GM12878 (cell line): ENCODE data around the gene DCDC2. TPM values are rescaled to one million over a fixed set of nuclear protein-coding genes. Genes with fewer than 3 reads are reported as not detected.

Experiments
- ATAC-seq: fragments of 200-7000 bp; cut with Tn5 transposase; 3 replicates; pipeline ENCODE4 v1.9.1; 2020; ENCODE audit warnings: mild to moderate bottlenecking, moderate library complexity
- BruUV-seq: library from RNA; stranded (reverse); fragments of 400-500 nt; replicated peaks from 2 replicates; lab custom pipeline; 2021; lab: Mats Ljungman, UMichigan
- CTCF ChIA-PET: fragments of 300-600 bp; sonication (Branson Sonifier 250); formaldehyde crosslinking; extraction: SDS; loops from one replicate; lab custom pipeline; 2021; ENCODE audit warnings: inconsistent platforms; lab: Yijun Ruan, JAX
- POLR2A ChIA-PET: fragments of 350-600 bp; formaldehyde crosslinking; extraction: SDS; loops from one replicate; lab custom pipeline; 2021; ENCODE audit warnings: inconsistent platforms; lab: Charles Lee
- RAD21 ChIA-PET: fragments of 300-600 bp; sonication (Branson Sonifier 250); formaldehyde crosslinking; loops from one replicate; lab custom pipeline; 2023; ENCODE audit warnings: antibody characterized with exemption; ENCODE audit not compliant: unreplicated experiment; lab: Charles Lee
- SMC1A ChIA-PET: fragments of 300-600 bp; sonication (Branson Sonifier 250); formaldehyde crosslinking; loops from one replicate; lab custom pipeline; 2023; ENCODE audit not compliant: unreplicated experiment, uncharacterized antibody; lab: Charles Lee
- DNase-seq: peaks from one replicate; pipeline ENCODE4 v3.0.0-alpha.2; 2011; ENCODE audit warnings: low read depth, low spot score
- FAIRE-seq: peaks from 3 replicates; lab custom pipeline; 2011; peaks lifted over from hg19 to GRCh38; lab: Jason Lieb, UNC
- H2AFZ ChIP-seq: 2 replicates; pipeline ENCODE4 v1.6.0; 2011; ENCODE audit warnings: low read depth, low read length, control low read depth; ENCODE audit not compliant: control insufficient read depth
- H3K27ac ChIP-seq: 2 replicates; pipeline ENCODE4 v1.5.1; 2011; ENCODE audit warnings: control low read depth; ENCODE audit not compliant: control insufficient read depth, insufficient read depth
- H3K27me3 ChIP-seq, 2 experiments: replicated peaks in 1 of 2; 2 replicates each; pipeline versions ENCODE4 v1.6.0 to v1.6.1; 2011; ENCODE audit warnings: low read length in 1 of 2; ENCODE audit not compliant: control insufficient read depth in 2 of 2, insufficient read depth in 2 of 2
- H3K36me3 ChIP-seq, 2 experiments: 2 replicates each; pipeline ENCODE4 v1.5.1; 2011; ENCODE audit warnings: low read length in 1 of 2; ENCODE audit not compliant: control insufficient read depth in 2 of 2, insufficient read depth in 2 of 2
- H3K4me1 ChIP-seq: 2 replicates; pipeline ENCODE4 v1.6.1; 2011; ENCODE audit warnings: mild to moderate bottlenecking, low read length, moderate library complexity, mixed read lengths; ENCODE audit not compliant: control insufficient read depth, insufficient read depth
- H3K4me2 ChIP-seq: 2 replicates; pipeline ENCODE4 v1.6.0; 2011; ENCODE audit warnings: control low read depth; ENCODE audit not compliant: control insufficient read depth, insufficient read depth
- H3K4me3 ChIP-seq: fragments of 200-600 bp; sonication (generic); 2 replicates; pipeline ENCODE4 v1.5.1; 2016
- H3K79me2 ChIP-seq: 2 replicates; pipeline ENCODE4 v1.6.0; 2011; ENCODE audit warnings: low read length; ENCODE audit not compliant: control insufficient read depth, insufficient read depth
- H3K9ac ChIP-seq: 2 replicates; pipeline ENCODE4 v1.8.0; 2011; ENCODE audit warnings: low read length, control low read depth, mixed read lengths; ENCODE audit not compliant: control insufficient read depth, insufficient read depth
- H3K9me3 ChIP-seq: replicated peaks from 3 replicates; pipeline ENCODE4 v1.5.1; 2011; ENCODE audit warnings: mild to moderate bottlenecking, low read length; ENCODE audit not compliant: control insufficient read depth, insufficient read depth
- H4K20me1 ChIP-seq: 2 replicates; pipeline ENCODE4 v1.6.0; 2011; ENCODE audit not compliant: control insufficient read depth, insufficient read depth
- ASH2L ChIP-seq: fragments of 300-600, 200-600 bp; sonication (generic); IDR thresholded peaks from 2 replicates; pipeline ENCODE4 v1.6.1; 2017; ENCODE audit warnings: low read depth, mild to moderate bottlenecking, borderline replicate concordance
- DPF2 ChIP-seq: fragments of 450-650 bp; IDR thresholded peaks from 2 replicates; pipeline ENCODE4 v1.6.1; 2017; ENCODE audit warnings: mild to moderate bottlenecking
- EED ChIP-seq: sonication (generic); IDR thresholded peaks from 2 replicates; pipeline ENCODE4 v1.6.1; 2016; ENCODE audit warnings: antibody characterized with exemption, low read depth
- HCFC1 ChIP-seq: fragments of 150-350 bp; IDR thresholded peaks from 2 replicates; pipeline ENCODE4 v1.6.1; 2014; ENCODE audit warnings: low read length
- IKZF1 ChIP-seq: fragments of 450-650 bp; conservative IDR thresholded peaks from 2 replicates; pipeline ENCODE4 v1.6.1; 2017; ENCODE audit warnings: antibody characterized with exemption, mild to moderate bottlenecking
- NFYA ChIP-seq: IDR thresholded peaks from 2 replicates; pipeline ENCODE4 v1.6.1; 2011; ENCODE audit warnings: low read depth, mild to moderate bottlenecking, low read length, improper control_type of control experiment, borderline replicate concordance
- POLR2AphosphoS2 ChIP-seq: IDR thresholded peaks from 2 replicates; pipeline ENCODE4 v1.6.1; 2011; ENCODE audit warnings: low read depth, mild to moderate bottlenecking, low read length, improper control_type of control experiment, moderate library complexity
- POLR2AphosphoS5 ChIP-seq: IDR thresholded peaks from 2 replicates; pipeline ENCODE4 v1.6.1; 2011; ENCODE audit warnings: mild to moderate bottlenecking, low read length, inconsistent platforms
- RAD21 ChIP-seq: IDR thresholded peaks from 2 replicates; pipeline ENCODE4 v1.6.1; 2011; ENCODE audit warnings: mild to moderate bottlenecking, low read depth, low read length, moderate library complexity; ENCODE audit not compliant: insufficient read depth
- SREBF2 ChIP-seq: IDR thresholded peaks from 2 replicates; pipeline ENCODE4 v1.6.1; 2012; ENCODE audit warnings: mild to moderate bottlenecking, low read length
- ZZZ3 ChIP-seq: IDR thresholded peaks from 2 replicates; pipeline ENCODE4 v1.6.1; 2011; ENCODE audit warnings: low read depth; ENCODE audit not compliant: control insufficient read depth, insufficient read length
- WGBS: methylation state at CpG from one replicate; pipeline ENCODE4 v1.1.6; 2016; ENCODE audit warnings: low lambda C conversion rate; ENCODE audit not compliant: insufficient replicate concordance, insufficient coverage; ENCODE audit errors: missing lambda C conversion rate; 5-methylcytosine and 5-hydroxymethylcytosine counted together
- in situ Hi-C: fragments of 300-500 bp; cut with MboI; formaldehyde crosslinking; loops from 9 replicates; pipeline ENCODE4 v1.14.3; 2018; ENCODE audit warnings: mixed read lengths
- intact Hi-C: fragments of 100-400 bp; cut with micrococcal nuclease; formaldehyde crosslinking; loops from one replicate; pipeline ENCODE4 v1.14.2; 2022; ENCODE audit not compliant: unreplicated experiment
- polyA plus RNA-seq, 11 experiments: library from polyadenylated mRNA; depleted of rRNA in 4 of 11; unstranded in 6 of 11; stranded (reverse) in 5 of 11; fragments of >200 nt; fragmentation: Nextera tagmentation in 4 of 11; fragmentation: Illumina TruSeq in 1 of 11; extraction: Ambion mirVana in 4 of 11; extraction: Trizol in 1 of 11; gene quantifications; 1 replicate in 1 of 11; 2 replicates in 10 of 11; pipeline versions ENCODE4 v1.2.1 to v1.2.3, GENCODE V29; 2011 to 2016; ENCODE audit warnings: inconsistent platforms in 2 of 11, missing spikeins in 2 of 11, low read depth in 1 of 11
- total RNA-seq, 4 experiments: library from RNA; depleted of rRNA in 3 of 4; stranded (reverse); fragments of >200 nt in 3 of 4; fragmentation: Illumina TruSeq in 1 of 4; extraction: Trizol in 1 of 4; gene quantifications; 2 replicates each; pipeline versions ENCODE4 v1.2.1 to v1.2.3, GENCODE V29; 2013 to 2021
- TF ChIP-seq, protein P1 (sequence below): fragments of 450-650 bp; IDR thresholded peaks from 2 replicates; pipeline ENCODE4 v1.6.1; 2017; ENCODE audit warnings: mild to moderate bottlenecking
- TF ChIP-seq, protein P2 (sequence below): IDR thresholded peaks from 2 replicates; pipeline ENCODE4 v1.6.1; 2011; ENCODE audit warnings: low read depth, mild to moderate bottlenecking, low read length, moderate library complexity, borderline replicate concordance; ENCODE audit errors: extremely low read depth
- TF ChIP-seq, protein P3 (sequence below): IDR thresholded peaks from 2 replicates; pipeline ENCODE4 v1.6.1; 2012; ENCODE audit warnings: low read depth, low read length, improper control_type of control experiment
- TF ChIP-seq, protein P4 (sequence below): IDR thresholded peaks from 2 replicates; pipeline ENCODE4 v1.6.1; 2012; ENCODE audit warnings: mild to moderate bottlenecking, low read depth, low read length

Gene DCDC2
- total and polyA plus RNA-seq, 10 of the 15 experiments (the other 5 are each of a cell fraction or from before 2014, with no cell fraction given): under 0.01 to 0.03 TPM; not detected in 8

DNA sequence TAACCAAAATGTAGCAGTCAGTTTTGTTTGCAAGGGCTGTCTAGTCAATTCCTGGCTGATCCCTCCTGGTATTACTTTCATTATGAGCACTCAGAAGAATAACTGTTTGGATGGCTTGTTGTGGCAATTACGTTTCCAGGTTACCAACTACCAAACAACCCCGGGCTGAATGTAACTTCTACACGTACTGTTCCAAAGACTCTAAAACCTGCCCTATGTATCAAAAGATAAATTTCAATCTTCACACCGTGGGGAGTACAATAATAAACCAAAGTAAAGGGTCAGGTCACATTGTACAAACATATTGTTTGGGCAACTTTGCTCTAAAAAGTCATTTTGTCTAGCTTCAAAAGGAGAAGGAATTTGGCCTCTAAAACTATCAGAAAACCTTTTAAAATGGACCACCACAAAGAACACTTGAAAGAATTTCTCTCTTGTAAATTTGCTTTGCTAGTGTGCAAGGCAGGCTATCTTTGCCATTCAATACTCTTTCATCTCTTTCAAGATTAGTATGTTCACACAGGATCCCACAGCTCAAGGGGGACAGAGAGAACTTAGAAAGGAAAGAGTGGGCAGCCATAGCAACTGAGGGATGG lies 27.6 kb downstream of the DCDC2 start (continued):
- no peak for TF ChIP-seq SREBF2
- no peak for TF ChIP-seq IKZF1
- TF ChIP-seq HCFC1: no peak

DNA sequence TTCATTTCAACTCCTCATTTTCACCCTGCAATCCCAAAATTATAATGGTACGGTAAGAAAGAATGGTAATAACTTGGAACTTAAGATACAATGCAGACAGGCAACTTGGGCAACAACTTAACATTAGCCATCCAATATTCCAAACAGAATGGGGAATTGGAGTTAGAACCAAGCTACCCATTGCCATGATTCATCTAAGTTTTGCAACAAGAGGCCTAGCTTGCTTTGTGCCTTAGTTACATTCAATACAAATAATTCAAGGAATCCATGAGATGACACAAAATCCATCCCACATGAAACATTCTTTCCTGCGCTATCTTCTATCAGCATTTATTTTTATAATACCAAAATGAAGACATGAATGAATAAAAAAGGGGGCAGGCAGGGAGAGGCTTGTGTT lies 28.4 kb downstream of the DCDC2 start:
- ChIA-PET POLR2A (no interaction called here), RAD21 (no interaction called here), CTCF (interaction anchor here (0.6 to 1.2 kb wide), 2 partner anchors 44 to 46 kb away, joined by 3 to 6 read pairs; no protein-coding TSS in a partner anchor), SMC1A (interaction anchor here (0.8 to 1.5 kb wide), 2 partner anchors 16 to 64 kb away, joined by 3 to 4 read pairs; no protein-coding TSS in a partner anchor)
- FAIRE-seq (no peak), DNase-seq (no peak), ATAC-seq (no peak)
- 65% methylated on average over 2 of the region's 2 CpGs for WGBS
- no peak overlapping the region for H3K4me2 ChIP-seq
- no peaks in the 10 kb centered on the region for H3K79me2 ChIP-seq
- H3K4me3 ChIP-seq: no peak overlapping the region
- no TSS peak for BruUV-seq
- H3K9me3 ChIP-seq: no peaks in the 10 kb centered on the region
- no peaks in the 10 kb centered on the region for H4K20me1 ChIP-seq
- in situ Hi-C loops: no loop called here
- no peaks in the 10 kb centered on the region for H3K36me3 ChIP-seq
- intact Hi-C loops: no loop called here
- H2AFZ ChIP-seq: no peak overlapping the region
- no peak overlapping the region for H3K27ac ChIP-seq
- H3K4me1 ChIP-seq: no peaks in the 10 kb centered on the region
- no peaks in the 10 kb centered on the region for H3K27me3 ChIP-seq
- no peak overlapping the region for H3K9ac ChIP-seq
- TF ChIP-seq POLR2AphosphoS5 (no peak), RAD21 (no peak), NFYA (no peak), DPF2 (no peak), ZZZ3 (no peak), POLR2AphosphoS2 (no peak), EED (no peak), ASH2L (no peak)
- TF ChIP-seq, protein P1, sequence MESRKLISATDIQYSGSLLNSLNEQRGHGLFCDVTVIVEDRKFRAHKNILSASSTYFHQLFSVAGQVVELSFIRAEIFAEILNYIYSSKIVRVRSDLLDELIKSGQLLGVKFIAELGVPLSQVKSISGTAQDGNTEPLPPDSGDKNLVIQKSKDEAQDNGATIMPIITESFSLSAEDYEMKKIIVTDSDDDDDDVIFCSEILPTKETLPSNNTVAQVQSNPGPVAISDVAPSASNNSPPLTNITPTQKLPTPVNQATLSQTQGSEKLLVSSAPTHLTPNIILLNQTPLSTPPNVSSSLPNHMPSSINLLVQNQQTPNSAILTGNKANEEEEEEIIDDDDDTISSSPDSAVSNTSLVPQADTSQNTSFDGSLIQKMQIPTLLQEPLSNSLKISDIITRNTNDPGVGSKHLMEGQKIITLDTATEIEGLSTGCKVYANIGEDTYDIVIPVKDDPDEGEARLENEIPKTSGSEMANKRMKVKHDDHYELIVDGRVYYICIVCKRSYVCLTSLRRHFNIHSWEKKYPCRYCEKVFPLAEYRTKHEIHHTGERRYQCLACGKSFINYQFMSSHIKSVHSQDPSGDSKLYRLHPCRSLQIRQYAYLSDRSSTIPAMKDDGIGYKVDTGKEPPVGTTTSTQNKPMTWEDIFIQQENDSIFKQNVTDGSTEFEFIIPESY: no peak
- TF ChIP-seq, protein P2, sequence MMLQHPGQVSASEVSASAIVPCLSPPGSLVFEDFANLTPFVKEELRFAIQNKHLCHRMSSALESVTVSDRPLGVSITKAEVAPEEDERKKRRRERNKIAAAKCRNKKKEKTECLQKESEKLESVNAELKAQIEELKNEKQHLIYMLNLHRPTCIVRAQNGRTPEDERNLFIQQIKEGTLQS: no peak
- TF ChIP-seq, protein P3, sequence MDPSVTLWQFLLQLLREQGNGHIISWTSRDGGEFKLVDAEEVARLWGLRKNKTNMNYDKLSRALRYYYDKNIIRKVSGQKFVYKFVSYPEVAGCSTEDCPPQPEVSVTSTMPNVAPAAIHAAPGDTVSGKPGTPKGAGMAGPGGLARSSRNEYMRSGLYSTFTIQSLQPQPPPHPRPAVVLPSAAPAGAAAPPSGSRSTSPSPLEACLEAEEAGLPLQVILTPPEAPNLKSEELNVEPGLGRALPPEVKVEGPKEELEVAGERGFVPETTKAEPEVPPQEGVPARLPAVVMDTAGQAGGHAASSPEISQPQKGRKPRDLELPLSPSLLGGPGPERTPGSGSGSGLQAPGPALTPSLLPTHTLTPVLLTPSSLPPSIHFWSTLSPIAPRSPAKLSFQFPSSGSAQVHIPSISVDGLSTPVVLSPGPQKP: no peak
- TF ChIP-seq, protein P4, sequence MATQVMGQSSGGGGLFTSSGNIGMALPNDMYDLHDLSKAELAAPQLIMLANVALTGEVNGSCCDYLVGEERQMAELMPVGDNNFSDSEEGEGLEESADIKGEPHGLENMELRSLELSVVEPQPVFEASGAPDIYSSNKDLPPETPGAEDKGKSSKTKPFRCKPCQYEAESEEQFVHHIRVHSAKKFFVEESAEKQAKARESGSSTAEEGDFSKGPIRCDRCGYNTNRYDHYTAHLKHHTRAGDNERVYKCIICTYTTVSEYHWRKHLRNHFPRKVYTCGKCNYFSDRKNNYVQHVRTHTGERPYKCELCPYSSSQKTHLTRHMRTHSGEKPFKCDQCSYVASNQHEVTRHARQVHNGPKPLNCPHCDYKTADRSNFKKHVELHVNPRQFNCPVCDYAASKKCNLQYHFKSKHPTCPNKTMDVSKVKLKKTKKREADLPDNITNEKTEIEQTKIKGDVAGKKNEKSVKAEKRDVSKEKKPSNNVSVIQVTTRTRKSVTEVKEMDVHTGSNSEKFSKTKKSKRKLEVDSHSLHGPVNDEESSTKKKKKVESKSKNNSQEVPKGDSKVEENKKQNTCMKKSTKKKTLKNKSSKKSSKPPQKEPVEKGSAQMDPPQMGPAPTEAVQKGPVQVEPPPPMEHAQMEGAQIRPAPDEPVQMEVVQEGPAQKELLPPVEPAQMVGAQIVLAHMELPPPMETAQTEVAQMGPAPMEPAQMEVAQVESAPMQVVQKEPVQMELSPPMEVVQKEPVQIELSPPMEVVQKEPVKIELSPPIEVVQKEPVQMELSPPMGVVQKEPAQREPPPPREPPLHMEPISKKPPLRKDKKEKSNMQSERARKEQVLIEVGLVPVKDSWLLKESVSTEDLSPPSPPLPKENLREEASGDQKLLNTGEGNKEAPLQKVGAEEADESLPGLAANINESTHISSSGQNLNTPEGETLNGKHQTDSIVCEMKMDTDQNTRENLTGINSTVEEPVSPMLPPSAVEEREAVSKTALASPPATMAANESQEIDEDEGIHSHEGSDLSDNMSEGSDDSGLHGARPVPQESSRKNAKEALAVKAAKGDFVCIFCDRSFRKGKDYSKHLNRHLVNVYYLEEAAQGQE: no peak
